ENCODE results near the gene CC2D2A.

The CC2D2A gene

DNA sequence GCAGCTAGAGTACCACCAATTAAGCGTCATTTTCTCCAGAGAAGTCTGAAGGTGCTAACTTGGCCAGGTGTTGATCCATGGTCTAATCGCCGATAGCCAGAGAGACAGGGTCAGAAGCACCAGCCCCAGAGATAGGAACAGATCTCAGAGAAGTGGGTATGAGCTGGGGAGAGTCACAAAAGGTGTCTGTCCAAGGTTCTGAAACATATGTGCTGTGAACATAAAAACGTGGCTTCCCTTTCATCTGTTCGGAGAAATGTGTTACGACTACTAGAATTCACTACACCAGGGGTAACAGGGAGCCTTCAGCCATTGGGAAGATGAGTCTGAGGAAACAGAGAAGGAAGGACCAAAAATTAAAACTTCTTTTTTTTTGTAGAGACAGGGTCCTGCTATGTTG lies 94.2 kb downstream of the CC2D2A start:
- no peak overlapping the region for H3K4me3 ChIP-seq (ENCODE audit: low read depth, low read length)
- TF ChIP-seq CTCF (IDR thresholded peaks at IDR 0.05; ENCODE audit: borderline replicate concordance, insufficient read depth, low read depth, low read length): no peak

DNA sequence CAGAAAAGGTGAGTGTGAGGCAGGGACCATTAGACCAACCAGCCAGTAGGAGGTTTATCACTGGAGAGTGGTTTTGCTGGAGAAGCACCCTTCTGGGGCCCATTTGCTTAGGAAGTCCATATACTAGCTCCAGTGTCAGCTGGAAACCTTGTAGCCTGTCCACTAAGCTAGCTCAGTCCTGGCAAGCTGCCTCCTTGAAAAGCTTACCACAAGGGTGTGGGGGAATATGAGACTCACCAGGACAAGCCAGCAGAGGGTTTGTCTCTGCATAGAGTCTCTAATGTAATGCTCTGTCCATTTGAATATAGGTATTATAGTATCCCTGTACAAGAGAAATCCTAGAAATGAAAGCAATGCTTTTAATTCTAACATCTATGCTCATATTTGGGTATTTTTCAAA lies 99.1 kb downstream of the CC2D2A start:
- H3K4me3 ChIP-seq (ENCODE audit: low read depth, low read length): no peak overlapping the region
- TF ChIP-seq CTCF (IDR thresholded peaks at IDR 0.05; ENCODE audit: borderline replicate concordance, insufficient read depth, low read depth, low read length): no peak

- H3K4me3 ChIP-seq (ENCODE audit: low read depth, low read length): no peak overlapping the region
- no peak for TF ChIP-seq CTCF (IDR thresholded peaks at IDR 0.05; ENCODE audit: borderline replicate concordance, insufficient read depth, low read depth, low read length)
These were observed 100.1 kb downstream of the CC2D2A start for GRCh38 chr4:15569746-15570145.

DNA sequence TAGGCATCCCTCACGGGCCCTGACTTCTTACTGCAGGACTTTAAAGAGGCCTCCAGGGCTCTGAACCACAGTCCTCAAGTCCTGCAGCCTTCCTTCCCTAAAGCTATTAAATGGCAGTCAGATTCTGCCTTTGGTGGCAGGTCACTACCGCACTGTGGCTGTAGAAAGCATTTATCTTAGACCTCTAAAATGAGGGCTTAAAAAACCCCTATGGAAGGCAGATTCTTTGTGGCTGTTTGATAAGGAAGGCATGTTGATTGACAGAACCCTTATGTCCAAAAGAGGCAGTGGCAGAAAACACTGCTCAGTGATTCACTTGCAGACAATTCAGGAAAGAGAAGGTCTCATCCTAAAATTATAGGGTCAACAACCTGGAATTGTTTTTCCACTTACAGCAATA lies 106.3 kb downstream of the CC2D2A start:
- no peak for TF ChIP-seq CTCF (IDR thresholded peaks at IDR 0.05; ENCODE audit: borderline replicate concordance, insufficient read depth, low read depth, low read length)
- no peak overlapping the region for H3K4me3 ChIP-seq (ENCODE audit: low read depth, low read length)

- H3K4me3 ChIP-seq (ENCODE audit: low read depth, low read length): no peak overlapping the region
- no peak for TF ChIP-seq CTCF (IDR thresholded peaks at IDR 0.05; ENCODE audit: borderline replicate concordance, insufficient read depth, low read depth, low read length)
These were observed 107.8 kb downstream of the CC2D2A start for GRCh38 chr4:15577508-15577907.

DNA sequence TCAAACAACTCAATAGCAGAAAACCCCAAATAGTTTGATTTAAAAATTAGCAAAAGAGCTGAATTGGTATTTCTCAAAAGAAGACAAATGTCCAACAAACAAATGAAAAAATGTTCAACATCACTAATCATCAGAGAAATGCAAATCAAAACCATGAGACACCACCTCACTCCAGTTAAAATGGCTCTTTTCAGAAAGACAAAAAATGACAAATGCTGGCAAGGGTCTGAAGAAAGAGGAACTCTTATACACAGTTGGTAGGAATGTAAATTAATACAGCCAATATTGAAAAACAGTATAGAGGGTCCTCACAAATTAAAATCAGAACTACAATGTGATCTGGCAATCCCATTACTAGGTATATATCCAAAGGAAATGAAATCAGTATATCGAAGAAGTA lies 115.1 kb downstream of the CC2D2A start:
- TF ChIP-seq CTCF (IDR thresholded peaks at IDR 0.05; ENCODE audit: borderline replicate concordance, insufficient read depth, low read depth, low read length): no peak
- H3K4me3 ChIP-seq (ENCODE audit: low read depth, low read length): no peak overlapping the region

- TF ChIP-seq CTCF (IDR thresholded peaks at IDR 0.05; ENCODE audit: borderline replicate concordance, insufficient read depth, low read depth, low read length): no peak
- H3K4me3 ChIP-seq (ENCODE audit: low read depth, low read length): no peak overlapping the region
These were observed 115.6 kb downstream of the CC2D2A start for GRCh38 chr4:15585331-15585730.
